Stomach (tissue), 4 donors: ENCODE results near the gene ECD.

Source experiments
- EP300 ChIP-seq: sonication (generic); formaldehyde crosslinking; IDR thresholded peaks from one replicate; pipeline ENCODE4 v1.6.1; 2017; ENCODE audit warnings: antibody characterized with exemption
- POLR2AphosphoS5 ChIP-seq, 3 donors: sonication (generic); formaldehyde crosslinking; IDR thresholded peaks; one replicate each; pipeline ENCODE4 v1.6.1; 2016; ENCODE audit warnings: antibody characterized with exemption in 3 of 3
- TF ChIP-seq, protein P1 (sequence below), 7 experiments: fragments of 450-650 bp in 4 of 7; fragments of 200-600 bp in 3 of 7; sonication (generic) in 3 of 7; IDR thresholded peaks; one replicate each; pipeline ENCODE4 v1.5.1; 2016 to 2019; ENCODE audit warnings: antibody characterized with exemption in 7 of 7, control low read depth in 2 of 7, mild to moderate bottlenecking in 1 of 7

- TF ChIP-seq, protein P1, sequence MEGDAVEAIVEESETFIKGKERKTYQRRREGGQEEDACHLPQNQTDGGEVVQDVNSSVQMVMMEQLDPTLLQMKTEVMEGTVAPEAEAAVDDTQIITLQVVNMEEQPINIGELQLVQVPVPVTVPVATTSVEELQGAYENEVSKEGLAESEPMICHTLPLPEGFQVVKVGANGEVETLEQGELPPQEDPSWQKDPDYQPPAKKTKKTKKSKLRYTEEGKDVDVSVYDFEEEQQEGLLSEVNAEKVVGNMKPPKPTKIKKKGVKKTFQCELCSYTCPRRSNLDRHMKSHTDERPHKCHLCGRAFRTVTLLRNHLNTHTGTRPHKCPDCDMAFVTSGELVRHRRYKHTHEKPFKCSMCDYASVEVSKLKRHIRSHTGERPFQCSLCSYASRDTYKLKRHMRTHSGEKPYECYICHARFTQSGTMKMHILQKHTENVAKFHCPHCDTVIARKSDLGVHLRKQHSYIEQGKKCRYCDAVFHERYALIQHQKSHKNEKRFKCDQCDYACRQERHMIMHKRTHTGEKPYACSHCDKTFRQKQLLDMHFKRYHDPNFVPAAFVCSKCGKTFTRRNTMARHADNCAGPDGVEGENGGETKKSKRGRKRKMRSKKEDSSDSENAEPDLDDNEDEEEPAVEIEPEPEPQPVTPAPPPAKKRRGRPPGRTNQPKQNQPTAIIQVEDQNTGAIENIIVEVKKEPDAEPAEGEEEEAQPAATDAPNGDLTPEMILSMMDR (IDR thresholded peaks at IDR 0.05): no peak
- TF ChIP-seq POLR2AphosphoS5 (IDR thresholded peaks at IDR 0.05) (no peak), EP300 (no peak)
Observed at GRCh38 chr10:73126343-73126742, 41.5 kb downstream of the ECD start.
